Neutrophil (primary cell): ENCODE results near the gene SINHCAF.

ENCODE experiments used
- H3K27ac ChIP-seq: fragments of 200-600 bp; sonication (generic); 2 replicates; pipeline ENCODE4 v1.5.1; 2016; ENCODE audit warnings: mild to moderate bottlenecking, moderate library complexity
- H3K27me3 ChIP-seq: fragments of 200-600 bp; sonication (generic); 2 replicates; pipeline ENCODE4 v1.6.0; 2016; ENCODE audit warnings: mild to moderate bottlenecking
- H3K36me3 ChIP-seq: fragments of 200-600 bp; sonication (generic); 2 replicates; pipeline ENCODE4 v1.5.1; 2017
- H3K4me1 ChIP-seq, 2 experiments: fragments of 200-600 bp in 1 of 2; sonication (generic) in 1 of 2; 1 replicate in 1 of 2; 2 replicates in 1 of 2; pipeline versions ENCODE4 v1.5.1 to v1.6.1; 2013 to 2016; ENCODE audit warnings: low read depth in 1 of 2, low read length in 1 of 2, mild to moderate bottlenecking in 1 of 2, moderate library complexity in 1 of 2; ENCODE audit not compliant: control insufficient read depth in 1 of 2, insufficient read depth in 1 of 2
- H3K4me3 ChIP-seq, 2 experiments: fragments of 200-600 bp in 1 of 2; sonication (generic) in 1 of 2; 1 replicate in 1 of 2; 2 replicates in 1 of 2; pipeline ENCODE4 v1.5.1; 2013 to 2016; ENCODE audit warnings: low read depth in 1 of 2, low read length in 1 of 2, mild to moderate bottlenecking in 1 of 2, moderate library complexity in 1 of 2
- H3K9me3 ChIP-seq: fragments of 200-600 bp; sonication (generic); 2 replicates; pipeline ENCODE4 v1.5.1; 2016
- CTCF ChIP-seq: fragments of 200-600 bp; sonication (generic); IDR thresholded peaks from 2 replicates; pipeline ENCODE4 v1.5.1; 2016; ENCODE audit warnings: antibody characterized with exemption

The SINHCAF gene

GRCh38 chr12:31232361-31232965 is 93.5 kb downstream of the SINHCAF start:
- TF ChIP-seq CTCF: no peak
- peaks cover 9% of the 10 kb centered on the region for H3K27me3 ChIP-seq

GRCh38 chr12:31231611-31232360 is 94.2 kb downstream of the SINHCAF start:
- Histone ChIP-seq H3K27me3 (peaks cover 3% of the 10 kb centered on the region), H3K4me3 (no peak overlapping the region), H3K4me1 (no peaks in the 10 kb centered on the region), H3K36me3 (no peaks in the 10 kb centered on the region), H3K27ac (no peak overlapping the region), H3K9me3 (no peaks in the 10 kb centered on the region)
- TF ChIP-seq CTCF: no peak

More at GRCh38 chr12:31232361-31232965, 93.5 kb downstream of the SINHCAF start:
- Histone ChIP-seq H3K4me3 (no peak overlapping the region), H3K4me1 (no peaks in the 10 kb centered on the region), H3K9me3 (no peaks in the 10 kb centered on the region), H3K27ac (no peak overlapping the region), H3K36me3 (no peaks in the 10 kb centered on the region)
